Peyer's patch (tissue), 4 donors: ENCODE results near the gene CHRNB2. TPM values are rescaled to one million over a fixed set of nuclear protein-coding genes. Genes with fewer than 3 reads are reported as not detected.
"Not testable (repeated sequence)": the region's sequence is repeated elsewhere in the genome, so short reads cannot be mapped to it uniquely, and the experiment has no call there.

Experiments
- DNase-seq, 3 donors: peaks; one replicate each; pipeline ENCODE4 v3.0.0-alpha.2; 2017 to 2019
- H3K27ac ChIP-seq, 4 donors: fragments of 200-600 bp; sonication (generic); one replicate each; pipeline ENCODE4 v1.5.1; 2016 to 2019
- H3K27me3 ChIP-seq, 2 donors: fragments of 200-600 bp; sonication (generic); one replicate each; pipeline ENCODE4 v1.5.1; 2019
- H3K36me3 ChIP-seq, 3 donors: fragments of 200-600 bp; sonication (generic); one replicate each; pipeline ENCODE4 v1.5.1; 2016 to 2019
- H3K4me1 ChIP-seq, 4 donors: fragments of 200-600 bp; sonication (generic); one replicate each; pipeline ENCODE4 v1.5.1; 2016 to 2019
- H3K4me3 ChIP-seq, 4 donors: fragments of 200-600 bp; sonication (generic); 1 replicate in 3 of 4; 2 replicates in 1 of 4; pipeline ENCODE4 v1.5.1; 2016 to 2019; ENCODE audit warnings: mild to moderate bottlenecking in 1 of 4
- H3K9me3 ChIP-seq, 4 donors: fragments of 200-600 bp; sonication (generic); one replicate each; pipeline ENCODE4 v1.5.1; 2016 to 2019; ENCODE audit warnings: mild to moderate bottlenecking in 1 of 4
- POLR2A ChIP-seq, 2 donors: fragments of 450-650 bp; IDR thresholded peaks; one replicate each; pipeline ENCODE4 v1.5.1; 2017; ENCODE audit warnings: antibody characterized with exemption in 2 of 2, mild to moderate bottlenecking in 2 of 2, moderate library complexity in 2 of 2
- total RNA-seq, 4 donors: library from RNA; depleted of rRNA; stranded (reverse); fragments of >200 nt; gene quantifications; one replicate each; pipeline ENCODE4 v1.1.0, GENCODE V29; 2016
- TF ChIP-seq, protein P1 (sequence below), 6 experiments: fragments of 450-650 bp in 4 of 6; fragments of 200-600 bp in 2 of 6; sonication (generic) in 1 of 6; IDR thresholded peaks; one replicate each; pipeline ENCODE4 v1.5.1; 2017 to 2019; ENCODE audit warnings: antibody characterized with exemption in 6 of 6, mild to moderate bottlenecking in 3 of 6, moderate library complexity in 1 of 6

The CHRNB2 gene
- total RNA-seq, 4 donors from 2014 or later: 0.27 to 0.53 (median 0.47) TPM; not detected in 1

DNA sequence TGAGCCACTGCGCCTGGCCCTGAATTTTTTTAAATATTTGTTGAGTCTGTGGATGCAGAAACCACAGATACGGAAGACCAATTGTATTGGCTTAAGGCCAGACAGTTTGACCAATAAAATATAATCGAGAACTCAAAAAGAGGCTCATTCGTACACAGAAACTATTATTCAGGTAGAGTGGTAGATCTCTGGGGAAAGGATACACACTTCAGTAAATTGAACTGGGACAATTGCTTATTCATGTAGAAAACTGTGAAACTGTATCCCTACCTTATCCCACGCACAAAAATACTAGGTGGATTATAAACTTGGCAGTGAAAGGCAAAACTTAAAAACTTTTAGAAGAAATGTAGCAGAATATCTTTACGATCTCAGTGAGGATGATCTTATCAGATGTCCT lies 40.4 kb upstream of the CHRNB2 start:
- Histone ChIP-seq H3K4me1 (no peaks in the 10 kb centered on the region), H3K27me3 (no peaks in the 10 kb centered on the region), H3K36me3 (no peaks in the 10 kb centered on the region), H3K27ac (no peak overlapping the region), H3K4me3 (no peak overlapping the region), H3K9me3 (no peaks in the 10 kb centered on the region)
- no peak for DNase-seq
- TF ChIP-seq, protein P1, sequence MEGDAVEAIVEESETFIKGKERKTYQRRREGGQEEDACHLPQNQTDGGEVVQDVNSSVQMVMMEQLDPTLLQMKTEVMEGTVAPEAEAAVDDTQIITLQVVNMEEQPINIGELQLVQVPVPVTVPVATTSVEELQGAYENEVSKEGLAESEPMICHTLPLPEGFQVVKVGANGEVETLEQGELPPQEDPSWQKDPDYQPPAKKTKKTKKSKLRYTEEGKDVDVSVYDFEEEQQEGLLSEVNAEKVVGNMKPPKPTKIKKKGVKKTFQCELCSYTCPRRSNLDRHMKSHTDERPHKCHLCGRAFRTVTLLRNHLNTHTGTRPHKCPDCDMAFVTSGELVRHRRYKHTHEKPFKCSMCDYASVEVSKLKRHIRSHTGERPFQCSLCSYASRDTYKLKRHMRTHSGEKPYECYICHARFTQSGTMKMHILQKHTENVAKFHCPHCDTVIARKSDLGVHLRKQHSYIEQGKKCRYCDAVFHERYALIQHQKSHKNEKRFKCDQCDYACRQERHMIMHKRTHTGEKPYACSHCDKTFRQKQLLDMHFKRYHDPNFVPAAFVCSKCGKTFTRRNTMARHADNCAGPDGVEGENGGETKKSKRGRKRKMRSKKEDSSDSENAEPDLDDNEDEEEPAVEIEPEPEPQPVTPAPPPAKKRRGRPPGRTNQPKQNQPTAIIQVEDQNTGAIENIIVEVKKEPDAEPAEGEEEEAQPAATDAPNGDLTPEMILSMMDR (IDR thresholded peaks at IDR 0.05): no peak
- no peak for TF ChIP-seq POLR2A (IDR thresholded peaks at IDR 0.05)

DNA sequence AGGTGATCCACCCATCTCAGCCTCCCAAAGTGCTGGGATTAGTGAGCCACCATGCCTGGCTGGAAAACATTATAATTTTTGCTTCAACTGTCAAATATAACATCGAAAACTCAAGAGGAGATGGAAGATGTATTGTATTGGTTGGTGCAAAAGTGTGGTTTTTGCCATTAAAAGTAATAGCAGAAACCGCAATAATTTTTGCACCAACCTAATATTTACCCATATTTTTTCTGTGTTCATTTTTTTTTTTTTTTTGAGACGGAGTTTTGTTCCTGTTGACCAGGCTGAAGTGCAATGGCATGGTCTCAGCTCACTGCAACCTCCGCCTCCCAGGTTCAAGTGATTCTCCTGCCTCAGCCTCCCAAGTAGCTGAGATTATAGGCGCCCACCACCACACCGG lies 38.3 kb upstream of the CHRNB2 start:
- Histone ChIP-seq H3K27ac (no peak overlapping the region), H3K4me1 (no peaks in the 10 kb centered on the region), H3K36me3 (no peaks in the 10 kb centered on the region), H3K4me3 (no peak overlapping the region), H3K9me3 (no peaks in the 10 kb centered on the region), H3K27me3 (no peaks in the 10 kb centered on the region)
- DNase-seq: no peak
- TF ChIP-seq, protein P1 (IDR thresholded peaks at IDR 0.05): no peak
- TF ChIP-seq POLR2A (IDR thresholded peaks at IDR 0.05): no peak

DNA sequence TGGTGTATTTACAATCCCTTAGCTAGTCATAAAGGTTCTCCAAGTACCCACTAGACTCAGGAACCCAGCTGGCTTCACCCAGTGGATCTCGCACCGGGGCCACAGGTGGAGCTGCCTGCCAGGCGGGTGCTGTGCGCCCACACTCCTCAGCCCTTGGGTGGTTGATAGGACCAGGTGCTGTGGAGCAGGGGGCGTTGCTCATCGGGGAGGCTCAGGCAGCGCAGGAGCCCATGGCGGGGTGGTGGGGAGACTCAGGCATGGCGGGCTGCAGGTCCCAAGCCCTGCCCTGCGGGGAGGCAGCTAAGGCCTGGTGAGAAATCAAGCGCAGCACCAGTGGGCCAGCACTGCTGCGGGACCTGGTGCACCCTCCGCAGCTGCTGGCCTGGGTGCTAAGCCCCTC lies 35.6 kb upstream of the CHRNB2 start:
- H3K9me3 ChIP-seq, H3K4me1 ChIP-seq, DNase-seq, H3K36me3 ChIP-seq, H3K27ac ChIP-seq, H3K27me3 ChIP-seq, H3K4me3 ChIP-seq: not testable (repeated sequence)

DNA sequence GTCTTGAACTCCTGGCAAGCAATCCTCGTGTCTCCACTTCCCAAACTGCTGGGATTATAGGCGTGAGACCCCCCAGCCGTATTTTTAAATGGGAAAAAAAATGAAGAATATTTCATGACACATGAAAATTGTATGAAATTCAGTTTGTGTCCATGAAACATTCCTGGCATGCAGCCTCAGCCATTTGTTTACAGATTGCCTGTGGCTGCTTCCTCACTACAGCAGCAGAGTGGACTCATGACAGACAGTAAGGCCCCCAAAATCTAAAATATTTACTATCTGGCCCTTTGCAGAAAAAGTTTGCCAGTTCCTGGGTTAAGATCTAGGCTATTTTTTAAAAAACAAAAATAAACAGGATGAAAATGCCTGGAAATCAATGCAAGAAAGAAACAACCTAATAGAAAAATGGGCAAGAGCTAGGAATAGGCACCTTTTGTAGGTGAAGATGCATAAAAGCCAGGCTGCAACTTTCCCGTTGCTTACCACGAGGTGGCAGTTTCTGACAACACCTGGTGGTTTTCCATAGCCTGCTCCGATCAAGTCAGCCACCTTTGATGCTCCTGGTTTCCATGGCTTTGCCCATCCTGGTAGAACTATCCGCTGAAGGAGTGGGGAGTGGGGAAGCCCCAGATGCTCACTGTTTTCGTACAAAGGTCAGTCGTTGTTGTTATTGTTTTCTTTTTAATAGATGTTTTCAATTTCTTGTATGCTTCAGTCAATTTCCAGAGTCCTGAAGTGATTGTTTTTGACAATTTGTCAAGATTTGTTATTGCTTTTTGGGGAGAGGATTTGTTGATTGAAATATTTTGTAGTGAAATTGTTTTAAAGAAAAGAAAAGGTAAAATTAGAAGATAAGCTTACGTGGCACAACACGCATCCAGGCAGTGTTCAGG lies 33.4 kb upstream of the CHRNB2 start:
- no peak overlapping the region for H3K27ac ChIP-seq
- H3K4me1 ChIP-seq: no peaks in the 10 kb centered on the region
- H3K4me3 ChIP-seq: no peak overlapping the region
- no peaks in the 10 kb centered on the region for H3K9me3 ChIP-seq
- H3K36me3 ChIP-seq: no peaks in the 10 kb centered on the region
- DNase-seq: peak in 1 of 3 donors; percentile 73
- no peaks in the 10 kb centered on the region for H3K27me3 ChIP-seq
- no peak for TF ChIP-seq POLR2A (IDR thresholded peaks at IDR 0.05)
- TF ChIP-seq, protein P1 (IDR thresholded peaks at IDR 0.05): peak in 4 of 6 experiments; percentile 31 to 69 (median 63)

DNA sequence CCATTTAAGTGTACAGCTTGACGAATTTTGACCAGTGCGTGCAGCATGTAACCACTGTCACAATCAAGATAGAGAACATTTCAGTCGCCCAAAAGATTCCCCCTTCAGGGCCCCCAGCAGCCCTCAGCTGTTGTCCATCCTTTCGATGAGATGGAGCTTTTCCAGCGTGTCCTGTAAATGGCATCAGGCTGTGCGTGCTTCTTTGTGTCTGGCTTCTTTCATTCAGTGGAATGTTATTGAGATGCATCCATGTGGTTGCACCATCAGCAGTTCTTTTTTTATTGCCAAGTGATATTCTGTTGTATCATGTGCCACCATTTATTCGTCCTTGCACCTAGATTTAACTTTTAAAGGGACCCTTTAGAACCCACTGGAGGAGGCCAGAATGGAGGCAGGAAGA lies 31.0 kb upstream of the CHRNB2 start:
- no peak for DNase-seq
- TF ChIP-seq POLR2A (IDR thresholded peaks at IDR 0.05): no peak
- TF ChIP-seq, protein P1 (IDR thresholded peaks at IDR 0.05): no peak
- no peak overlapping the region for H3K4me3 ChIP-seq
- H3K9me3 ChIP-seq: no peaks in the 10 kb centered on the region
- H3K27ac ChIP-seq: no peak overlapping the region
- H3K27me3 ChIP-seq: no peaks in the 10 kb centered on the region
- H3K4me1 ChIP-seq: no peaks in the 10 kb centered on the region
- H3K36me3 ChIP-seq: no peaks in the 10 kb centered on the region
